Measurements from ENCODE around the gene CSTF2T. TPM values are rescaled to one million over a fixed set of nuclear protein-coding genes. Genes with fewer than 3 reads are reported as not detected.

The CSTF2T gene, protein sequence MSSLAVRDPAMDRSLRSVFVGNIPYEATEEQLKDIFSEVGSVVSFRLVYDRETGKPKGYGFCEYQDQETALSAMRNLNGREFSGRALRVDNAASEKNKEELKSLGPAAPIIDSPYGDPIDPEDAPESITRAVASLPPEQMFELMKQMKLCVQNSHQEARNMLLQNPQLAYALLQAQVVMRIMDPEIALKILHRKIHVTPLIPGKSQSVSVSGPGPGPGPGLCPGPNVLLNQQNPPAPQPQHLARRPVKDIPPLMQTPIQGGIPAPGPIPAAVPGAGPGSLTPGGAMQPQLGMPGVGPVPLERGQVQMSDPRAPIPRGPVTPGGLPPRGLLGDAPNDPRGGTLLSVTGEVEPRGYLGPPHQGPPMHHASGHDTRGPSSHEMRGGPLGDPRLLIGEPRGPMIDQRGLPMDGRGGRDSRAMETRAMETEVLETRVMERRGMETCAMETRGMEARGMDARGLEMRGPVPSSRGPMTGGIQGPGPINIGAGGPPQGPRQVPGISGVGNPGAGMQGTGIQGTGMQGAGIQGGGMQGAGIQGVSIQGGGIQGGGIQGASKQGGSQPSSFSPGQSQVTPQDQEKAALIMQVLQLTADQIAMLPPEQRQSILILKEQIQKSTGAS
- total RNA-seq: 16.8 and 19.8 TPM in 2 replicates
- 3.5 and 4.8 TPM in 2 replicates for polyA plus RNA-seq
- 5.2 and 5.5 TPM in 2 replicates for polyA plus RNA-seq (2011; cell fraction: cytosol; rRNA removed)
- 5.2 and 6.1 TPM in 2 replicates for polyA plus RNA-seq (2011; cell fraction: nucleus; rRNA removed)
- 11.0 and 12.8 TPM in 2 replicates for polyA plus RNA-seq (2012)
- polyA minus RNA-seq: 13.5 and 14.9 TPM in 2 replicates
- polyA minus RNA-seq (2011; cell fraction: cytosol; rRNA and poly(A)+ RNA removed): 7.6 TPM
- 7.7 and 11.2 TPM in 2 replicates for polyA minus RNA-seq (2011; cell fraction: nucleus; rRNA and poly(A)+ RNA removed)
- percentile 88 among the genes with signal in this experiment for Bru-seq, nascent RNA
- percentile 79 among the genes with signal in this experiment for BruChase-seq, experiment 1, labeled RNA remaining after a 6-hour chase
- percentile 96 among the genes with signal in this experiment for BruChase-seq, experiment 2, labeled RNA remaining after a 2-hour chase
- long read RNA-seq, full-length matches to known transcripts: 13 of 13 reads
- long read RNA-seq, partial matches to known transcripts: 0 of 13 reads
- long read RNA-seq, other reads (novel, unspliced or antisense): 0 of 13 reads

DNA sequence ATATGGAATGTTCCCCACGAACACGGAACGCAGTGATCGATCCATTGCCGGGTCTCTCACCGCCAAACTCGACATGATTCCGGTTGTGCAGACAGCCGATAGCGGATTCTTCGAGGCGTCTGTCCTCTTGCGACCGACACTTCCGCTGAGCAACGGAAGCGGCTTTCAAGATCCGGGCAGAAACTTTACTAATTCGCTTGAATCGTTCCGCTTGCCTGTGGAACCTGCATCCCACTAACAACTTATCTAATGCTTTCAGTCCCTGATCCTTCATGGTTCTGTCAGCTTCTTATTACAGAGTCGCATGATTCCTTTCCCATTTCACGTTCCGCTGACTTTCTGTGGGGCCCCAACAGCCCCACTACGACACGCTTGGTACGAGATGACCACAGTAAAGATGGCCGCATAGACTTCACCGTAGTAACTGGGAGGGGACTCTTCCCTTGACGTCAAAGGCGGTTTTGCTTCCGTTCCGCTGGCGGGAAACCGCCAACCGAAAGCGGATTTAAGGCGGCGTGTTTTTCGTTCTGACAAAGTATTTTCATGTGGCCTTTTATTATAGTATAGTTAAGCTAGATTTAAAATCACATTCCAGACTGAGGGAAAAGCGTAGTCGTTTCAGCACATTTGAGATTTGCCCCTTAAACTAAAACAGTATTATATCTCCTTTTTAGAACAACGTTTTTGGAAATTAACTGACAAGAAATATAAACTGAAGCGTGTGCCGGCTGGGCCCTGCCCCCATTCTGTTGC lies at the start of gene CSTF2T:
Gene CSTF2T, minus strand, starts transcription at position 121 of the 753 bp plus-strand sequence. Its CDS starts 46 bp downstream, at position 75.
- dilution Hi-C loops (cut with MboI; ENCODE audit: extremely low pct_ligation_motif_present, low sequenced_read_pairs): no loop called here
- CTCF ChIA-PET: interaction anchor here (1.0 to 1.1 kb wide), 2 partner anchors 14 to 129 kb away, joined by 3 read pairs; no protein-coding TSS in a partner anchor
- no peaks in the 10 kb centered on the region for H4K20me1 ChIP-seq (replicated peaks; ENCODE audit: control insufficient read depth, extremely low read depth, insufficient read depth, low read length)

More for the DNA sequence above, at the start of gene CSTF2T:
- peaks cover 19% of the 10 kb centered on the region for H3K4me1 ChIP-seq (ENCODE audit: control insufficient read depth, extremely low read depth, insufficient read depth, low read length)
- peak within 1 kb of the TSS; percentile 86 for H3K9ac ChIP-seq (replicated peaks; ENCODE audit: extremely low read depth, insufficient read depth, low read length)
- intact Hi-C loops (cut with micrococcal nuclease): loop anchor here (2.0 to 10.0 kb wide), 2 partner anchors 83 to 635 kb away; no protein-coding TSS in a partner anchor
- peaks cover 0 to 2% of the 10 kb centered on the region in 2 experiments for H3K36me3 ChIP-seq (ENCODE audit: control insufficient read depth in 2 of 2, extremely low read depth in 1 of 2, insufficient read depth in 2 of 2, low read length in 2 of 2)
- FAIRE-seq: peak; percentile 94
- peak within 1 kb of the TSS; percentile 18 to 75 (median 74) for H3K4me3 ChIP-seq (replicated peaks in 1 of 3; ENCODE audit: insufficient read depth in 1 of 3, low read depth in 1 of 3, low read length in 3 of 3)
- BruUV-seq (replicated peaks): no TSS peak
- TF ChIP-seq, protein P1, sequence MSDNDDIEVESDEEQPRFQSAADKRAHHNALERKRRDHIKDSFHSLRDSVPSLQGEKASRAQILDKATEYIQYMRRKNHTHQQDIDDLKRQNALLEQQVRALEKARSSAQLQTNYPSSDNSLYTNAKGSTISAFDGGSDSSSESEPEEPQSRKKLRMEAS (IDR thresholded peaks at IDR 0.05; ENCODE audit: insufficient read depth, insufficient read length): peak; percentile 44
- TF ChIP-seq, protein P2, sequence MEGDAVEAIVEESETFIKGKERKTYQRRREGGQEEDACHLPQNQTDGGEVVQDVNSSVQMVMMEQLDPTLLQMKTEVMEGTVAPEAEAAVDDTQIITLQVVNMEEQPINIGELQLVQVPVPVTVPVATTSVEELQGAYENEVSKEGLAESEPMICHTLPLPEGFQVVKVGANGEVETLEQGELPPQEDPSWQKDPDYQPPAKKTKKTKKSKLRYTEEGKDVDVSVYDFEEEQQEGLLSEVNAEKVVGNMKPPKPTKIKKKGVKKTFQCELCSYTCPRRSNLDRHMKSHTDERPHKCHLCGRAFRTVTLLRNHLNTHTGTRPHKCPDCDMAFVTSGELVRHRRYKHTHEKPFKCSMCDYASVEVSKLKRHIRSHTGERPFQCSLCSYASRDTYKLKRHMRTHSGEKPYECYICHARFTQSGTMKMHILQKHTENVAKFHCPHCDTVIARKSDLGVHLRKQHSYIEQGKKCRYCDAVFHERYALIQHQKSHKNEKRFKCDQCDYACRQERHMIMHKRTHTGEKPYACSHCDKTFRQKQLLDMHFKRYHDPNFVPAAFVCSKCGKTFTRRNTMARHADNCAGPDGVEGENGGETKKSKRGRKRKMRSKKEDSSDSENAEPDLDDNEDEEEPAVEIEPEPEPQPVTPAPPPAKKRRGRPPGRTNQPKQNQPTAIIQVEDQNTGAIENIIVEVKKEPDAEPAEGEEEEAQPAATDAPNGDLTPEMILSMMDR (IDR thresholded peaks at IDR 0.05; ENCODE audit: extremely low read depth in 1 of 2, insufficient read depth in 1 of 2, low read depth in 1 of 2, low read length in 2 of 2): no peak
- peak; percentile 68 for TF ChIP-seq MYC (IDR thresholded peaks at IDR 0.05; ENCODE audit: low read depth, low read length)
- TF ChIP-seq POLR2AphosphoS5 (IDR thresholded peaks at IDR 0.05; ENCODE audit: insufficient read depth, low read depth, low read length): peak; percentile 49
- peak; percentile 83 for TF ChIP-seq POLR2A (IDR thresholded peaks at IDR 0.05; ENCODE audit: low read depth, low read length)
- TF ChIP-seq GATA2 (IDR thresholded peaks at IDR 0.05; ENCODE audit: insufficient read depth, insufficient read length, low read depth, low read length): no peak
- TF ChIP-seq JUN (IDR thresholded peaks at IDR 0.05; ENCODE audit: borderline replicate concordance, insufficient read depth, insufficient read length, low read depth): no peak
- TF ChIP-seq EZH2 (IDR thresholded peaks at IDR 0.05; ENCODE audit: borderline replicate concordance, low read depth, low read length, severe bottlenecking): no peak
- TF ChIP-seq FOS (IDR thresholded peaks at IDR 0.05; ENCODE audit: borderline replicate concordance, insufficient read depth, low read length): no peak
- peak within 1 kb of the TSS; percentile 93 for H3K4me2 ChIP-seq (ENCODE audit: insufficient read depth, low read length)
- peak; percentile 93 for DNase-seq (ENCODE audit: low read depth, low spot score)
- peak within 1 kb of the TSS; percentile 93 for H2AFZ ChIP-seq (ENCODE audit: low read depth, low read length)
- peaks cover 1 to 2% of the 10 kb centered on the region in 2 experiments for H3K27me3 ChIP-seq (ENCODE audit: control insufficient read depth in 2 of 2, insufficient read depth in 2 of 2, low read length in 2 of 2)
- POLR2A ChIA-PET: no interaction called here
- H3K27ac ChIP-seq (ENCODE audit: insufficient read depth, low read depth, low read length): peak within 1 kb of the TSS; percentile 89
- peaks cover 29% of the 10 kb centered on the region for H3K79me2 ChIP-seq (ENCODE audit: control insufficient read depth, insufficient read depth, low read length)
- no peaks in the 10 kb centered on the region for H3K9me1 ChIP-seq (replicated peaks; ENCODE audit: control insufficient read depth, extremely low read depth, insufficient read depth, low read length)
- H3K9me3 ChIP-seq (replicated peaks; ENCODE audit: control insufficient read depth, insufficient read depth, low read length): no peaks in the 10 kb centered on the region

Data from endothelial cell of umbilical vein (primary cell).